Measurements from ENCODE around the gene LPAR4.
"Not testable (repeated sequence)": the region's sequence is repeated elsewhere in the genome, so short reads cannot be mapped to it uniquely, and the experiment has no call there.

LPAR4 gene

GRCh38 chrX:78769946-78770345 is 22.4 kb downstream of the LPAR4 start:
- DNase-seq (ENCODE audit: low read depth), result no peak
- no peak overlapping the region for H3K4me3 ChIP-seq (ENCODE audit: low read length)
- TF ChIP-seq CTCF (conservative IDR thresholded peaks at IDR 0.05; ENCODE audit: low read length), result no peak

GRCh38 chrX:78796916-78797315 is 49.4 kb downstream of the LPAR4 start:
- no peak for DNase-seq (ENCODE audit: low read depth)
- TF ChIP-seq CTCF (conservative IDR thresholded peaks at IDR 0.05; ENCODE audit: low read length), result no peak
- H3K4me3 ChIP-seq (ENCODE audit: low read length), result no peak overlapping the region

GRCh38 chrX:78800114-78800513 is 52.6 kb downstream of the LPAR4 start:
- TF ChIP-seq CTCF (conservative IDR thresholded peaks at IDR 0.05; ENCODE audit: low read length), result no peak
- no peak overlapping the region for H3K4me3 ChIP-seq (ENCODE audit: low read length)
- no peak for DNase-seq (ENCODE audit: low read depth)

GRCh38 chrX:78800694-78801093 is 53.2 kb downstream of the LPAR4 start:
- H3K4me3 ChIP-seq (ENCODE audit: low read length), result no peak overlapping the region

GRCh38 chrX:78801522-78801921 is 54.0 kb downstream of the LPAR4 start:
- no peak for TF ChIP-seq CTCF (conservative IDR thresholded peaks at IDR 0.05; ENCODE audit: low read length)
- no peak for DNase-seq (ENCODE audit: low read depth)
- no peak overlapping the region for H3K4me3 ChIP-seq (ENCODE audit: low read length)

More at GRCh38 chrX:78800694-78801093, 53.2 kb downstream of the LPAR4 start:
- no peak for TF ChIP-seq CTCF (conservative IDR thresholded peaks at IDR 0.05; ENCODE audit: low read length)
- no peak for DNase-seq (ENCODE audit: low read depth)

GRCh38 chrX:78802526-78802925 is 55.0 kb downstream of the LPAR4 start:
- not testable (repeated sequence) for H3K4me3 ChIP-seq (ENCODE audit: low read length); DNase-seq (ENCODE audit: low read depth)

All from AG10803 (cell line).